Activated CD8-positive, alpha-beta memory T cell treated with anti-CD3 and anti-CD28 coated beads, Interleukin-2, amount 10 ng/mL, durations not matched to agents 7 days and 5 days (primary cell): ENCODE data around the gene PLXNA3. TPM values are rescaled to one million over a fixed set of nuclear protein-coding genes. Genes with fewer than 3 reads are reported as not detected.

Experiments
- microRNA-seq: library from miRNA; unstranded; fragments of <30 nt; microRNA quantifications from one replicate; pipeline ENCODE4 v1.2.0, GENCODE V29; 2022
- total RNA-seq, 2 experiments: library from RNA; stranded (reverse); gene quantifications; one replicate each; pipeline ENCODE4 v1.2.3, GENCODE V29; 2021

PLXNA3 gene
- total RNA-seq, 2 experiments from 2014 or later: 42.3 to 48.5 TPM

Small RNAs within 50 kb of the gene (microRNA-seq; reads per million reads assigned to microRNA genes)
- 1.3 reads per million for gene MIR6858

Other genes starting within 250 kb of the PLXNA3 start
- not detected for gene OPN1MW2, start 238.5 kb upstream of the PLXNA3 start, total RNA-seq
- gene OPN1MW3, start 200.7 kb upstream of the PLXNA3 start, total RNA-seq: not detected
- gene TEX28, start 163.2 kb upstream of the PLXNA3 start, total RNA-seq: not detected
- gene TKTL1, start 162.5 kb upstream of the PLXNA3 start, total RNA-seq: 1 to 10 TPM in 1 of 2 experiments, under 1 TPM in 1; 0.75 to 1.1 TPM
- 1,000 to 10,000 TPM; 1,602 to 2,011 TPM for gene FLNA, start 83.6 kb upstream of the PLXNA3 start, total RNA-seq
- 10 to 100 TPM; 64.6 to 70.2 TPM for gene EMD, start 79.0 kb upstream of the PLXNA3 start, total RNA-seq
- 1,000 to 10,000 TPM; 2,013 to 2,356 TPM for gene RPL10, start 59.9 kb upstream of the PLXNA3 start, total RNA-seq
- 10 to 100 TPM; 18.4 to 19.6 TPM for gene DNASE1L1, start 49.0 kb upstream of the PLXNA3 start, total RNA-seq
- gene TAFAZZIN, start 46.7 kb upstream of the PLXNA3 start, total RNA-seq: 10 to 100 TPM; 77.1 to 90.2 TPM
- gene ATP6AP1, start 29.6 kb upstream of the PLXNA3 start, total RNA-seq: 10 to 100 TPM; 42.0 to 48.4 TPM
- gene GDI1, start 21.1 kb upstream of the PLXNA3 start, total RNA-seq: 100 to 1,000 TPM in 1 of 2 experiments, 10 to 100 TPM in 1; 99.0 to 117 TPM
- 10 to 100 TPM; 66.2 to 70.5 TPM for gene FAM50A, start 14.1 kb upstream of the PLXNA3 start, total RNA-seq
- 10 to 100 TPM; 38.8 to 39.0 TPM for gene LAGE3, start 21.0 kb downstream of the PLXNA3 start, total RNA-seq
- 10 to 100 TPM; 48.1 to 53.2 TPM for gene UBL4A, start 28.3 kb downstream of the PLXNA3 start, total RNA-seq
- 10 to 100 TPM; 24.3 to 24.9 TPM for gene SLC10A3, start 32.3 kb downstream of the PLXNA3 start, total RNA-seq
- gene FAM3A, start 58.0 kb downstream of the PLXNA3 start, total RNA-seq: 10 to 100 TPM; 21.5 to 31.7 TPM
- 100 to 1,000 TPM; 116 to 117 TPM for gene G6PD, start 88.6 kb downstream of the PLXNA3 start, total RNA-seq
- gene IKBKG, start 89.3 kb downstream of the PLXNA3 start, total RNA-seq: 10 to 100 TPM; 53.0 to 58.1 TPM
- not detected for gene CTAG1A, start 126.9 kb downstream of the PLXNA3 start, total RNA-seq
- not detected for gene CTAG1B, start 161.0 kb downstream of the PLXNA3 start, total RNA-seq
- gene CTAG2, start 195.3 kb downstream of the PLXNA3 start, total RNA-seq: 10 to 100 TPM; 30.3 to 31.6 TPM